Endodermal cell (in vitro differentiated cells): Measurements from ENCODE around the gene ZNF511. TPM values are rescaled to one million over a fixed set of nuclear protein-coding genes. Genes with fewer than 3 reads are reported as not detected.

Source experiments
- DNase-seq: peaks from one replicate; pipeline ENCODE4 v3.0.0-alpha.2; 2017
- H3K27ac ChIP-seq: 2 replicates; pipeline ENCODE4 v1.5.1; 2013; ENCODE audit warnings: mild to moderate bottlenecking, low read depth, low read length, moderate library complexity
- H3K27me3 ChIP-seq: 2 replicates; pipeline ENCODE4 v1.6.1; 2013; ENCODE audit warnings: mild to moderate bottlenecking, low read length, moderate library complexity; ENCODE audit not compliant: insufficient read depth, control insufficient read depth, poor library complexity, severe bottlenecking
- H3K36me3 ChIP-seq: 2 replicates; pipeline ENCODE4 v1.7.0; 2013; ENCODE audit warnings: mild to moderate bottlenecking, low read length, moderate library complexity; ENCODE audit not compliant: control insufficient read depth, insufficient read depth
- H3K4me1 ChIP-seq: one replicate; pipeline ENCODE4 v1.7.0; 2013; ENCODE audit warnings: low read length; ENCODE audit not compliant: control insufficient read depth, insufficient read depth
- H3K4me3 ChIP-seq: 2 replicates; pipeline ENCODE4 v1.5.1; 2013; ENCODE audit warnings: mild to moderate bottlenecking, low read length, moderate library complexity
- H3K9ac ChIP-seq: 2 replicates; pipeline ENCODE4 v1.6.1; 2013; ENCODE audit warnings: mild to moderate bottlenecking, low read length, moderate library complexity; ENCODE audit not compliant: poor library complexity, severe bottlenecking; ENCODE audit errors: extremely low read depth
- H3K9me3 ChIP-seq: 2 replicates; pipeline ENCODE4 v1.6.1; 2013; ENCODE audit warnings: mild to moderate bottlenecking, low read length, moderate library complexity; ENCODE audit not compliant: control insufficient read depth
- H3K27ac Mint-ChIP-seq: 2 replicates; pipeline ENCODE4 v1.8.0; 2020; ENCODE audit warnings: mixed read lengths
- H3K27me3 Mint-ChIP-seq: 2 replicates; pipeline ENCODE4 v1.8.0; 2021; ENCODE audit warnings: mild to moderate bottlenecking, mixed read lengths; ENCODE audit not compliant: insufficient read depth
- H3K36me3 Mint-ChIP-seq: 2 replicates; pipeline ENCODE4 v1.8.0; 2020; ENCODE audit warnings: low read depth, mixed read lengths
- H3K4me1 Mint-ChIP-seq: 2 replicates; pipeline ENCODE4 v1.8.0; 2020; ENCODE audit warnings: mixed read lengths
- H3K4me3 Mint-ChIP-seq: 2 replicates; pipeline ENCODE4 v1.8.0; 2020; ENCODE audit warnings: mild to moderate bottlenecking, moderate library complexity, mixed read lengths
- H3K9me3 Mint-ChIP-seq: 2 replicates; pipeline ENCODE4 v1.8.0; 2020; ENCODE audit warnings: mild to moderate bottlenecking, mixed read lengths
- CTCF ChIP-seq: fragments of 200-600 bp; sonication (generic); conservative IDR thresholded peaks from 2 replicates; pipeline ENCODE4 v1.5.0; 2021; ENCODE audit warnings: antibody characterized with exemption, mild to moderate bottlenecking
- WGBS, 2 experiments: methylation state at CpG; one replicate each; pipeline versions ENCODE4 v1.1.5 to v1.1.7; 2013; ENCODE audit warnings: missing lambda C conversion rate in 2 of 2, mixed read lengths in 1 of 2; ENCODE audit not compliant: insufficient coverage in 1 of 2, insufficient read length in 1 of 2; 5-methylcytosine and 5-hydroxymethylcytosine counted together
- total RNA-seq, 2 donors: library from RNA; stranded (reverse); fragmentation: NEBNext Ultra II Directional in 1 of 2; extraction: Animal tissue kit (Norgen Biotek cat#: 25700) in 1 of 2; gene quantifications; 2 replicates in 1 of 2; 3 replicates in 1 of 2; pipeline ENCODE4 v1.2.1, GENCODE V29; 2021

Gene ZNF511
- total RNA-seq, 2 donors from 2014 or later, result 48.1 to 57.6 TPM

- H3K9me3 Mint-ChIP-seq, result no peaks in the 10 kb centered on the region
- H3K4me3 Mint-ChIP-seq, result no peak overlapping the region
- no peaks in the 10 kb centered on the region for H3K4me1 Mint-ChIP-seq
- no peak for DNase-seq
- no peak overlapping the region for H3K27ac Mint-ChIP-seq
- TF ChIP-seq CTCF, result no peak
- H3K36me3 ChIP-seq, result peaks cover 49% of the 10 kb centered on the region
- 95 to 98% methylated on average over 19 to 38 of the region's 38 CpGs for WGBS, 2 experiments
- H3K9ac ChIP-seq, result no peak overlapping the region
- no peaks in the 10 kb centered on the region for H3K4me1 ChIP-seq
- H3K4me3 ChIP-seq, result no peak overlapping the region
- H3K27me3 ChIP-seq, result no peaks in the 10 kb centered on the region
- H3K27ac ChIP-seq, result no peak overlapping the region
- H3K9me3 ChIP-seq, result no peaks in the 10 kb centered on the region
- H3K36me3 Mint-ChIP-seq, result peaks cover 49% of the 10 kb centered on the region
- no peaks in the 10 kb centered on the region for H3K27me3 Mint-ChIP-seq
Observed at GRCh38 chr10:133292919-133293809, 15.6 kb upstream of the ZNF511 start.

- Histone ChIP-seq H3K4me3 (no peak overlapping the region), H3K36me3 (peaks cover 50% of the 10 kb centered on the region), H3K27me3 (no peaks in the 10 kb centered on the region), H3K9ac (no peak overlapping the region), H3K27ac (no peak overlapping the region), H3K9me3 (no peaks in the 10 kb centered on the region), H3K4me1 (no peaks in the 10 kb centered on the region)
- H3K4me1 Mint-ChIP-seq, result no peaks in the 10 kb centered on the region
- H3K4me3 Mint-ChIP-seq, result no peak overlapping the region
- H3K27ac Mint-ChIP-seq, result no peak overlapping the region
- 93 to 97% methylated on average over 8 to 10 of the region's 10 CpGs for WGBS, 2 experiments
- H3K9me3 Mint-ChIP-seq, result no peaks in the 10 kb centered on the region
- peaks cover 53% of the 10 kb centered on the region for H3K36me3 Mint-ChIP-seq
- no peak for DNase-seq
- TF ChIP-seq CTCF, result no peak
- no peaks in the 10 kb centered on the region for H3K27me3 Mint-ChIP-seq
Observed at GRCh38 chr10:133293810-133294119, 14.9 kb upstream of the ZNF511 start.

- WGBS, 2 experiments, result 94 to 96% methylated on average over 14 to 15 of the region's 15 CpGs
- H3K27ac Mint-ChIP-seq, result no peak overlapping the region
- no peaks in the 10 kb centered on the region for H3K9me3 Mint-ChIP-seq
- no peak overlapping the region for H3K9ac ChIP-seq
- no peak overlapping the region for H3K27ac ChIP-seq
- no peaks in the 10 kb centered on the region for H3K9me3 ChIP-seq
- H3K36me3 Mint-ChIP-seq, result peaks cover 53% of the 10 kb centered on the region
- no peak for TF ChIP-seq CTCF
- no peaks in the 10 kb centered on the region for H3K27me3 ChIP-seq
- no peak overlapping the region for H3K4me3 Mint-ChIP-seq
- no peak for DNase-seq
- no peaks in the 10 kb centered on the region for H3K4me1 ChIP-seq
- no peaks in the 10 kb centered on the region for H3K4me1 Mint-ChIP-seq
- peaks cover 50% of the 10 kb centered on the region for H3K36me3 ChIP-seq
- no peaks in the 10 kb centered on the region for H3K27me3 Mint-ChIP-seq
- no peak overlapping the region for H3K4me3 ChIP-seq
Observed at GRCh38 chr10:133294189-133294588, 14.5 kb upstream of the ZNF511 start.
